ENCODE measurements around the gene RPP25.

The RPP25 gene

DNA sequence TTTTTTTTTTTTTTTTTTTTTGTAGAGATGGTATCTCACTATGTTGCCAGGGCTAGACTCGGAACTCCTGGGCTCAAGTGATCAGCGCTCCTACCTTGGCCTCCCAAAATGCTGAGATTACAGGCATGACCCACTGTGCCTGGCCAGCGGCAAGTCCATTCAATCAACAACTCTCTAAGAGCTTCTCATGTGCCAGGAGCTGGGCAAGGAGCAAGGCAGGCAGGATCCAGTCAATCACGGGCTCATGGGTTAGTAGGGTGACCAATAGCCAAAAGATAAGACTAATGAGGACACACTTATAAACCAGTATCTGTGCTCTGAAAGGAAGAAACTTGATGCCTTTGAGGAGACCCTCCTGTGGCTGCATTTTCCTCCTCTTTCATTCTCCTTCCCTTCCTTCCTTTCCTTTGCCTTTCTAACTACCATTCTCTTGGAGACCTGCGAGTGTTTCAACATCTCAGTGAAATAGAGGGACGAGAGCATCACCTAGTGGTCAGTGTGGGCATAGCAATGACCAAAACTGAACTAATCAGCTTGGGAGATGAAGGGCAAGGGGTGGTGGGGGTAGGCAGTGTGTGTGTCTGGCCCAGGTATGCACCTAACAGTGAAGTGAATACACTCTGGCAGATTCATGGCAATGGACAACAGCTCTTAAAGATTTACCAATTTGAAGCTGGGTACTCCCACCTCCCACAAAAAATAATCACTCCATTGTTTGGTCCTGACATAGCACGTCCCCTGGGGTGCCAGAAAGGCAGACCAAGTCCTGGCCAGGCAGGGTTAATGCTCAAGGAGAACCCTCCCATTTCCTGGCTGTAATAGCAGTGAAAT lies 6.3 kb downstream of the RPP25 start:
- H3K27ac ChIP-seq: peak overlapping the region; percentile 47
- TF ChIP-seq, protein P1, sequence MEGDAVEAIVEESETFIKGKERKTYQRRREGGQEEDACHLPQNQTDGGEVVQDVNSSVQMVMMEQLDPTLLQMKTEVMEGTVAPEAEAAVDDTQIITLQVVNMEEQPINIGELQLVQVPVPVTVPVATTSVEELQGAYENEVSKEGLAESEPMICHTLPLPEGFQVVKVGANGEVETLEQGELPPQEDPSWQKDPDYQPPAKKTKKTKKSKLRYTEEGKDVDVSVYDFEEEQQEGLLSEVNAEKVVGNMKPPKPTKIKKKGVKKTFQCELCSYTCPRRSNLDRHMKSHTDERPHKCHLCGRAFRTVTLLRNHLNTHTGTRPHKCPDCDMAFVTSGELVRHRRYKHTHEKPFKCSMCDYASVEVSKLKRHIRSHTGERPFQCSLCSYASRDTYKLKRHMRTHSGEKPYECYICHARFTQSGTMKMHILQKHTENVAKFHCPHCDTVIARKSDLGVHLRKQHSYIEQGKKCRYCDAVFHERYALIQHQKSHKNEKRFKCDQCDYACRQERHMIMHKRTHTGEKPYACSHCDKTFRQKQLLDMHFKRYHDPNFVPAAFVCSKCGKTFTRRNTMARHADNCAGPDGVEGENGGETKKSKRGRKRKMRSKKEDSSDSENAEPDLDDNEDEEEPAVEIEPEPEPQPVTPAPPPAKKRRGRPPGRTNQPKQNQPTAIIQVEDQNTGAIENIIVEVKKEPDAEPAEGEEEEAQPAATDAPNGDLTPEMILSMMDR (conservative IDR thresholded peaks at IDR 0.05): peak; percentile 99

DNA sequence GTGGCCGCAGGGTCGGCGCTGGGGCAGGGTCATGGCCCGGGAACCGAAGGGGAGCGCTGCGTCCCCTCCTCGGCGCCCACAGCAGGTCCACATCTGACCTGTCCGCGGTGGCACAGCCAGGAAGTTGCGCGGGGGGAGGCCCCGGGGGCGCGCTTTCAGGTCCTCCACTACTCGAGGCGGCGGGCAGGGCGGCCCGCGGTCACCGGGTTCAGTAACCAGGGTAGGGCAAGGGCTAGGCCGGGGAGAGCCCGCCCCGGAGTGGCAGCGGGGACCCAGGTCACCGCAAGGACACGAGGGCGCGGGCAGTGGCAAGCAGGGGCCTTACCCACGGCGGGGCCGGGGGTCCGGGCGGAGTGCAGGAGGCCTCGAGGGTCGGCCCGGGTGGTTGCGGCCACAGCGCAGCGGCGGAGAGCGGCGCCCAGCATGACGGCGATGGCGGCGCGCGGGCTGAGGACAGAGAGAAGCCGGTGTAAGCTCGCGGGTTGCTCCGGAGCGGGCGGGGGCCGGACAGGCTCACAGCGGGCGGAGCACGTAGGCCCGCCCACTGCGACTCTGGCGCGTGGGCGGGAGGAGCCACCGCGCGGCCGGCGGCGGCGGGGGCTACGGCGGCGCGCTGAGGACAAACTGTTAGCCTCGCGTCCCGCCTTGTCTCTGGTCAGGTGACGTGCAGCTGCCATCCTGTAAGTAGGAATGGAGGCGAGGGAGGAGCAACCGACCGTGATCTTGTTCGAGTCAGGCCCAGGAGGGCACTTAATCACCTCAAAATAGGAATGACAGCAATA lies 18.8 kb downstream of the RPP25 start, which contains the start of gene COX5A:
COX5A (minus strand) TSS at position 484 of the 782 bp plus-strand sequence; CDS start at position 425, 59 bp downstream.
- TF ChIP-seq, protein P1 (conservative IDR thresholded peaks at IDR 0.05): no peak; the same call in 1 of the 2 replicates
- peak within 1 kb of the TSS; percentile 99 for H3K27ac ChIP-seq

DNA sequence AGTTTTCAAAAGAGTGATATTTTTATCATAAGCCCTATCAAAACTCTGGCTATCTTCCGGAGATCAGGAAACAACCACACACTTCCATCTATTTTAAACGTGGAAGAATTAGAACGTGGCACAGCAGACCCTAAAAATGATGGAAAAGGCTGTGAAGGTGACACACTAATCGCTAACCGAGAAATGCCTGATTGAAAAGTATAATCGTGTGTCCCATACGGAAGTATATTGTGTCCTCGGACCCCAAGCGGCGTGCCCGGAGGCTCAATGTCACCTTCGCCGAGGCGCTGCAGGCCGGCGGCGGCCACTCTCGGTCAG lies 19.3 kb downstream of the RPP25 start:
- H3K27ac ChIP-seq: peak overlapping the region; percentile 99
- TF ChIP-seq, protein P1 (conservative IDR thresholded peaks at IDR 0.05): no peak

DNA sequence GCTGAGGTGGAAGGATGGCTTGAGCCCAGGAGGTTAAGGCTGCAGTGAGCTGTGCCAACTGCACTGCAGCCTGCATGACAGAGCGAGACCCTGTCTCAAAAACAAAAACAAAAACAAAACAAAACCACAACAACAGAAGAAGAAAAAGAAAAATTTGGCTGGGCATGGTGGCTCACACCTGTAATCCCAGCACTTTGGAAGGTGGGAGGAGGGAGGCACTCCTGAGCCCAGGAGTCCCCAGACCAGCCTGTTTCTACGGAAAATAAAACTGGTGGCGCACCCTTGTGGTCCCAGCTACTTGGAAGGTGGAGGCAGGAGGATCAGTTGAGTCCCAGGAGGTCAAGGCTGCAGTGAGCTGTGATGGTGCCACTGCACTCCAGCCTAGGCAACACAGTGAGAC lies 21.4 kb downstream of the RPP25 start:
- TF ChIP-seq, protein P1 (conservative IDR thresholded peaks at IDR 0.05): peak; percentile 26; the same call in 1 of the 2 replicates
- H3K27ac ChIP-seq: peak overlapping the region; percentile 99; the same call in 1 of the 2 replicates

DNA sequence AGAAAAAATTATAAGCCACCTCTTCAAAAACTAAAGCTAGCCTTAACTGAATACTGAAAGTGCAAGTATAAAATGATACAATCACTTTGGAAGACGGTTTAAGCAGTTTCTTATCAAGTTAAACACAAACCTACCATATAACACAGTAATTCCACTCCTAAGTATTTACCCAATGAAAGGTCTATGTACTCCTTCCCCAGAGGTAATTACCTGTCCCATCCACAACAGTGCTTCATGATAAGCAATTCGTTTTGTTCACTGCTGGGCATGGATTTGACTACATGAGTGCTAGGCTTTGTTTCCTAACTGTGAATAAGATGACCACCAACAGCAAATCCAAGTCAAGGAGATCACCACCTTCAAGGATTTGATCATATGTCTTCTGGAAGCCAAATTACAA lies 23.0 kb downstream of the RPP25 start:
- TF ChIP-seq, protein P1 (conservative IDR thresholded peaks at IDR 0.05): no peak

DNA sequence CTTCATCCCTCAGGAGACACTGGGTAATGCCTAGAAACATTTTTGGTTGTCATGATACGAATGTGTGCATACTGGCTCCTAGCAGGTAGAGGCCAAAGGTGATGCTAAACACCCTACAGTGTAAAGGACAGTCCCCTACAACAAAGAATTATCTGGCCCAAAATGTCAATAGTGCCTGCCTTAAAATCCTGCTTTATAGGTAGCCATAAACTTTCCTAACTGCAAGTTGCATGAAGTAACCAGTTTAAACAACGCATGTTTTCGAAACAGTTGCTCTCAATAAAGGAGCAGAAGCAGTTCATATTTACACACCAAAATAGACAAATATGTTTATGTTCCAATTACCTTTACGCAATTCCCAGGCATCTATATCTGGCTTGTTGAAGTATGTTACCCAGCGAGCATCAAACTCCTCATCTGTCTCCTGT lies 27.8 kb downstream of the RPP25 start:
- TF ChIP-seq, protein P1 (conservative IDR thresholded peaks at IDR 0.05): no peak
- H3K27ac ChIP-seq: peak overlapping the region; percentile 51

More for the DNA sequence above, 23.0 kb downstream of the RPP25 start:
- peak overlapping the region; percentile 99 for H3K27ac ChIP-seq

DNA sequence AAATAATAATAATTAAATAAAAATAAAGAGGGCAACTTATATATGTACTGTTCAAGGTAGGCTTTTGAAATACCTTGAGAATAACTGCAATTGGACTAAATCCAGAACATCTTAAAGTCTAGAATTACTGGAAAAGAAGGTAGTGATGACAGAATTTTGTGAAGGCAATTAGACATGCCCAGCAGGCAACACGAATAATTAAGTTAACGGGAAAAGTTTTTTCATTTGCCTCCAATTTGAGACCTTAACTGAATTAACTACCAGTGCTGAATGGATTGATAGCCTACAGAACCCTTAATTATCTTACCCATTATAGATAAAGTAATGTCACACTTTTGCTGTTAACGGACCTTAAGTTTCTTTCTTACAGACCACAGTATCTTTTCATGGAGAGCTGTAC lies 32.0 kb downstream of the RPP25 start:
- TF ChIP-seq, protein P1 (conservative IDR thresholded peaks at IDR 0.05): no peak
- no peak overlapping the region for H3K27ac ChIP-seq

Data from VCaP (cell line).